Activated naive CD4-positive, alpha-beta T cell treated with anti-CD3 and anti-CD28 coated beads for 36 hours (primary cell): ENCODE data around the gene GPC1. TPM values are rescaled to one million over a fixed set of nuclear protein-coding genes. Genes with fewer than 3 reads are reported as not detected.
"Not testable (repeated sequence)": the region's sequence is repeated elsewhere in the genome, so short reads cannot be mapped to it uniquely, and the experiment has no call there.

ENCODE experiments used
- CTCF ChIA-PET: fragments of 350-600 bp; sonication (Branson Sonifier 250); formaldehyde crosslinking; loops from one replicate; lab custom pipeline; 2021; ENCODE audit warnings: antibody characterized with exemption; lab: Charles Lee
- DNase-seq: peaks from one replicate; pipeline ENCODE4 v3.0.0-alpha.2; 2020
- H3K27ac Mint-ChIP-seq: one replicate; pipeline ENCODE4 v1.8.0; 2021; ENCODE audit warnings: mild to moderate bottlenecking, mixed read lengths
- H3K27me3 Mint-ChIP-seq: one replicate; pipeline ENCODE4 v1.8.0; 2021; ENCODE audit warnings: low read depth, mixed read lengths
- H3K36me3 Mint-ChIP-seq: one replicate; pipeline ENCODE4 v1.8.0; 2021; ENCODE audit warnings: low read depth, mixed read lengths
- H3K4me1 Mint-ChIP-seq: one replicate; pipeline ENCODE4 v1.8.0; 2021; ENCODE audit warnings: low read depth, mixed read lengths
- H3K4me3 Mint-ChIP-seq: one replicate; pipeline ENCODE4 v1.8.0; 2021; ENCODE audit warnings: mild to moderate bottlenecking, moderate library complexity, mixed read lengths
- H3K9me3 Mint-ChIP-seq: one replicate; pipeline ENCODE4 v1.8.0; 2021; ENCODE audit warnings: mixed read lengths
- intact Hi-C: fragments of 100-400 bp; cut with micrococcal nuclease; formaldehyde crosslinking; loops from one replicate; pipeline ENCODE4 v1.15.1; 2023
- total RNA-seq, 2 experiments: library from RNA; stranded (reverse); gene quantifications; one replicate each; pipeline ENCODE4 v1.2.3, GENCODE V29; 2021

GPC1 gene
- total RNA-seq, 2 experiments from 2014 or later: 1.2 to 1.5 TPM

GRCh38 chr2:240482141-240482540, 46.7 kb downstream of the GPC1 start:
- Mint-ChIP-seq H3K36me3 (peaks cover 10% of the 10 kb centered on the region), H3K9me3 (peaks cover 8% of the 10 kb centered on the region), H3K27me3 (no peaks in the 10 kb centered on the region), H3K4me1 (no peaks in the 10 kb centered on the region), H3K4me3 (no peak overlapping the region), H3K27ac (no peak overlapping the region)
- no peak for DNase-seq
- intact Hi-C loops: no loop called here
- CTCF ChIA-PET: no interaction called here

- Mint-ChIP-seq H3K4me3 (no peak overlapping the region), H3K27ac (no peak overlapping the region), H3K27me3 (no peaks in the 10 kb centered on the region), H3K9me3 (peaks cover 54% of the 10 kb centered on the region), H3K4me1 (no peaks in the 10 kb centered on the region), H3K36me3 (peaks cover 39% of the 10 kb centered on the region)
- no peak for DNase-seq
- intact Hi-C loops: no loop called here
- CTCF ChIA-PET: no interaction called here
Measured at GRCh38 chr2:240491483-240491882, 56.0 kb downstream of the GPC1 start.

DNA sequence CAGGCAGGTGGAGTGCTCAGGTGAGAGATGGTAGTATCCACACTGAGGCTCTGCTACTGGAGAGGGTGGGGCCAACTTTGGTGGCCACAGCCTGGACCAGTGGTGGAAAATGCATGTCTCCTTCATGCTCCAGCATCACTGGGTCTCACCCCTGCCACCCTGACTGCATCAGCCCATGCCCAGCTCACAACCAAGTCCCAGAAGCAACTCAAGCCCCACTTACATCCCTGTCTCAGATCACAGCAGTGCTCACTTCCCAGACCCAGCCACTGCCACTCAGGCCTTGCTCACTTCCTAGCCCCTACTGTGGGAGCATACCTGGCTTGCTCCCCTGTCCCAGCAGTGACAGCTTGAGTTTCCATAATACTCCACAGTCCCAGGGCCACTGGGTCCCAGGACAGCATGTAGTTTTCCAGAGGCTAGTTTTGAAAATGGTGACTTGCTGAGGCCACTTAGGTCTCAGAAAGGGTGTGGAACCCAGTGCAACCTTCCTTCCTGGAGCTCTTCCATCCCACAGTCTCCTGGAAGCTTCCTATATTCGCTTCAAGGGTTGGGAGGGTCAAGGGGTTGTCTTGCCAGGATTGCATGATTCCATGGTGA, 58.8 kb downstream of the GPC1 start:
- Mint-ChIP-seq H3K27me3 (no peaks in the 10 kb centered on the region), H3K36me3 (peaks cover 57% of the 10 kb centered on the region), H3K9me3 (peaks cover 32% of the 10 kb centered on the region), H3K27ac (no peak overlapping the region), H3K4me1 (no peaks in the 10 kb centered on the region), H3K4me3 (no peak overlapping the region)
- no peak for DNase-seq
- intact Hi-C loops: no loop called here
- CTCF ChIA-PET: no interaction called here

- intact Hi-C loops, CTCF ChIA-PET, H3K4me3 Mint-ChIP-seq, DNase-seq, H3K27me3 Mint-ChIP-seq, H3K27ac Mint-ChIP-seq, H3K4me1 Mint-ChIP-seq: not testable (repeated sequence)
- Mint-ChIP-seq H3K9me3 (peaks cover 26% of the 10 kb centered on the region), H3K36me3 (peaks cover 53% of the 10 kb centered on the region)
Measured at GRCh38 chr2:240494942-240495341, 59.5 kb downstream of the GPC1 start.

- CTCF ChIA-PET: interaction anchor here (1.1 to 1.6 kb wide), 2 partner anchors 17 to 20 kb away, joined by 3 to 6 read pairs; no protein-coding TSS in a partner anchor
- intact Hi-C loops, DNase-seq, H3K27me3 Mint-ChIP-seq, H3K4me3 Mint-ChIP-seq, H3K27ac Mint-ChIP-seq, H3K4me1 Mint-ChIP-seq: not testable (repeated sequence)
- Mint-ChIP-seq H3K9me3 (peaks cover 10% of the 10 kb centered on the region), H3K36me3 (peaks cover 50% of the 10 kb centered on the region)
Measured at GRCh38 chr2:240497082-240497481, 61.6 kb downstream of the GPC1 start.

DNA sequence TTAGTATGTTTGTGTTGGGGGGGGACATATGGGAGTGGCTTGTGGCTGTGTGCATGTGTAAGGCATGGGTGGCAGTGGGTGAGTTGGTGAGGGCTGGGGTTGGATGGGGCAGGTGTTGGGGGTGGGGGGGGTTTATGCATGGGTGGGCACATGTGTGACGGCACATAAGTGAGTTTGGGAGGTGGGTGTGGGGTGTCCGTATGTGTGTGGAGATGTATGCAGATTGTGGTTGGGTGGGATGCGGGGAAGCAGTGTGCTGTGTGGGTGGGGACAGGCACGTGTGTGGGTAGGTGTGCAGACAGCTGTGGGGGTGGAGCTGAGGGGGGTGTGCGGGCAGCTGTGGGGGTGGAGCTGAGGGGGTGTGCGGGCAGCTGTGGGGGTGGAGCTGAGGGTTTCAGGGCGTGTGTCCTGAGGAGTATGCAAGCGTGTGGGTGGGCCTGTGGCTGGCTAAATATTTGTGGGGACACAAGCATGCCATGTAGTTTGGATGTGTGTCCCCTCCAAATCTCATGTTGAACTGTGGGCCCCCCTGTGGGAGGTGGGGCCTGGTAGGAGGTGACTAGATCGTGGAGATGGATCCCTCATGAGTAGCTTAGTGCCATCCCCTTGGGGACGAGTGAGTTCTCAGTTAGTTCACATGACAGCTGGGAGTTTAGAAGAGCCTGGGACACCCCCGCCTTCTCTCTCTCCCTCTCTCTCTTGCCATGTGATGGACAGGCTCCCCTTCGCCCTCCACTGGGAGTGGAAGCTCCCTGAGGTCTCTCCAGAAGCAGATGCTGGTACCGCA, 62.9 kb downstream of the GPC1 start:
- no peaks in the 10 kb centered on the region for H3K4me1 Mint-ChIP-seq
- H3K27me3 Mint-ChIP-seq: no peaks in the 10 kb centered on the region
- DNase-seq: no peak
- H3K4me3 Mint-ChIP-seq: no peak overlapping the region
- CTCF ChIA-PET: no interaction called here
- H3K36me3 Mint-ChIP-seq: peaks cover 46% of the 10 kb centered on the region
- peaks cover 6% of the 10 kb centered on the region for H3K9me3 Mint-ChIP-seq
- intact Hi-C loops: no loop called here
- H3K27ac Mint-ChIP-seq: no peak overlapping the region

DNA sequence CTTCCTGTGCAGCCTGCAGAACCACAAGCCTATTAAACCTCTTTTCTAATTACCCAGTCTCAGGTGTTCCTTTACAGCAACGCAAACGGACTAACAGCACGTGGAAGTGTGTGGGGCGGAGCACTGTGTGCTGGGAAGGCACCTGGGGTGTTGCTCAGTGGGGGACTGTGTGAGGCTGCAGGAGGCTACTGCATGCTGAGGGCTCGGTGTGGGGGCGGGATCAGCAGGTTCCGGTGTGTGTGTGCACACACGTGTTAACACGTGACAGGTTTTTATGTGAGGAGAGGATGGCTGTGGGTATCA, 63.4 kb downstream of the GPC1 start:
- no peaks in the 10 kb centered on the region for H3K27me3 Mint-ChIP-seq
- peaks cover 3% of the 10 kb centered on the region for H3K9me3 Mint-ChIP-seq
- CTCF ChIA-PET: no interaction called here
- H3K4me3 Mint-ChIP-seq: no peak overlapping the region
- intact Hi-C loops: no loop called here
- DNase-seq: no peak
- H3K4me1 Mint-ChIP-seq: no peaks in the 10 kb centered on the region
- H3K27ac Mint-ChIP-seq: no peak overlapping the region
- peaks cover 41% of the 10 kb centered on the region for H3K36me3 Mint-ChIP-seq

- no peak overlapping the region for H3K4me3 Mint-ChIP-seq
- no peaks in the 10 kb centered on the region for H3K27me3 Mint-ChIP-seq
- H3K9me3 Mint-ChIP-seq: peaks cover 3% of the 10 kb centered on the region
- H3K4me1 Mint-ChIP-seq: no peaks in the 10 kb centered on the region
- DNase-seq: no peak
- H3K36me3 Mint-ChIP-seq: peaks cover 37% of the 10 kb centered on the region
- CTCF ChIA-PET: no interaction called here
- intact Hi-C loops: no loop called here
- H3K27ac Mint-ChIP-seq: no peak overlapping the region
Measured at GRCh38 chr2:240499309-240500301, 64.1 kb downstream of the GPC1 start.

- H3K27me3 Mint-ChIP-seq: no peaks in the 10 kb centered on the region
- H3K9me3 Mint-ChIP-seq: peaks cover under 1% of the 10 kb centered on the region
- H3K27ac Mint-ChIP-seq: no peak overlapping the region
- CTCF ChIA-PET: no interaction called here
- H3K4me1 Mint-ChIP-seq: no peaks in the 10 kb centered on the region
- H3K4me3 Mint-ChIP-seq: no peak overlapping the region
- intact Hi-C loops: no loop called here
- peaks cover 32% of the 10 kb centered on the region for H3K36me3 Mint-ChIP-seq
- DNase-seq: no peak
Measured at GRCh38 chr2:240500561-240501423, 65.3 kb downstream of the GPC1 start.

DNA sequence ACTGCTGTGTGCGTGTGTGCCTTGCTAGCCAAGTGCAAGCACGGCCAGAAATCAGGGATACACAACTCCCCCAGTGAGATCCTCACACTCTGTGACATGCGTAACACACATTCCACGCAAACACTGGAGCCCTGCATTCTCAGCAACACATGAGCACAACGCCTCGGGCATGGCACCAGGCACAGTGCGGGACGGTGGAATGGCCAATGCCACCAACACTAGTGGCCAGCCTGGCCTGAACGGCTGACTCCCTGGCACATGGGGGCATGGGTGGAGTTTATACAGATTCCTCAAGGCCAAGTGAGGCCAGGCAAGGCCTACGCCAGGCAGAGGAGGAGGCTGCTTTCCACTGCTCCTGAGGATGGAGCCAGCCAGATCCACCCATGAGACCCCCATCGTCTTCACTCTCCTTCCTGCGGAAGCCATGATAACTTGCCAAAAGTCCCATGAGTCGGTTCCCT, 66.1 kb downstream of the GPC1 start:
- intact Hi-C loops: no loop called here
- DNase-seq: no peak
- H3K27ac Mint-ChIP-seq: no peak overlapping the region
- H3K27me3 Mint-ChIP-seq: no peaks in the 10 kb centered on the region
- H3K4me1 Mint-ChIP-seq: no peaks in the 10 kb centered on the region
- H3K36me3 Mint-ChIP-seq: peaks cover 26% of the 10 kb centered on the region
- no peaks in the 10 kb centered on the region for H3K9me3 Mint-ChIP-seq
- CTCF ChIA-PET: no interaction called here
- no peak overlapping the region for H3K4me3 Mint-ChIP-seq

GRCh38 chr2:240502059-240502429, 66.6 kb downstream of the GPC1 start:
- CTCF ChIA-PET: no interaction called here
- DNase-seq: no peak
- Mint-ChIP-seq H3K27me3 (no peaks in the 10 kb centered on the region), H3K4me3 (no peak overlapping the region), H3K4me1 (no peaks in the 10 kb centered on the region), H3K36me3 (peaks cover 23% of the 10 kb centered on the region), H3K27ac (no peak overlapping the region), H3K9me3 (no peaks in the 10 kb centered on the region)
- intact Hi-C loops: no loop called here
